ENCODE results near the gene NRP2. TPM values are rescaled to one million over a fixed set of nuclear protein-coding genes. Genes with fewer than 3 reads are reported as not detected.

The NRP2 gene
- total and polyA plus RNA-seq, 2 donors (not counting 1 experiment from before 2014, with no cell fraction given), result 1.8 to 6.8 TPM

DNA sequence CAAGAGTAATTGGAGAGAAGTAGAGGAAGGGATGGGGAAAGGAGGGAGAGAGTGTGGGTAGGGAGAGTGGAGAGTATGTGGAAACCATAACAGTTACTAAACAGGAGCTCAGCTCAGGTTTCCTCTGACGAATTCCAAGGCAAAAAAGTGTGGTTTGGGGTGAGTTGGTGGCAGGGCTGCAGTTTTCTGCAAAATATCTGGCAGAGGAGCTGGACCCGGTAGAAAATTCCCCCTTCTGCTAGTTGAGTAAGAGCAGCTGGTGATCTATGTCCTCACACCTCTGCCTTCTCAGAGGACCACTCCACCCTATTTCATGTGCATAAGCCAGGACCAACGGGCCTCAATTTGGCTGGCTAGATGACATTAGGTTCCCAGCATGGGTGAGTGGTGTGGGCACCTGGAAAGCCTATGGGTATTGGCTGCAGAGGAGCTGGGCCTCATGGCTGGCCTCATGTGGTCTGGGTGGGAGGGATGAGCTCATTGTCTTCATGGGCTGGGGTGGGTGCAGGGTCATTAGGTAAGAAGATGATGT lies 13.2 kb downstream of the NRP2 start:
- TF ChIP-seq EZH2 (IDR thresholded peaks at IDR 0.05; ENCODE audit: borderline replicate concordance, insufficient read depth, low read depth, low read length, poor library complexity, severe bottlenecking), result no peak
- TF ChIP-seq, protein P1, sequence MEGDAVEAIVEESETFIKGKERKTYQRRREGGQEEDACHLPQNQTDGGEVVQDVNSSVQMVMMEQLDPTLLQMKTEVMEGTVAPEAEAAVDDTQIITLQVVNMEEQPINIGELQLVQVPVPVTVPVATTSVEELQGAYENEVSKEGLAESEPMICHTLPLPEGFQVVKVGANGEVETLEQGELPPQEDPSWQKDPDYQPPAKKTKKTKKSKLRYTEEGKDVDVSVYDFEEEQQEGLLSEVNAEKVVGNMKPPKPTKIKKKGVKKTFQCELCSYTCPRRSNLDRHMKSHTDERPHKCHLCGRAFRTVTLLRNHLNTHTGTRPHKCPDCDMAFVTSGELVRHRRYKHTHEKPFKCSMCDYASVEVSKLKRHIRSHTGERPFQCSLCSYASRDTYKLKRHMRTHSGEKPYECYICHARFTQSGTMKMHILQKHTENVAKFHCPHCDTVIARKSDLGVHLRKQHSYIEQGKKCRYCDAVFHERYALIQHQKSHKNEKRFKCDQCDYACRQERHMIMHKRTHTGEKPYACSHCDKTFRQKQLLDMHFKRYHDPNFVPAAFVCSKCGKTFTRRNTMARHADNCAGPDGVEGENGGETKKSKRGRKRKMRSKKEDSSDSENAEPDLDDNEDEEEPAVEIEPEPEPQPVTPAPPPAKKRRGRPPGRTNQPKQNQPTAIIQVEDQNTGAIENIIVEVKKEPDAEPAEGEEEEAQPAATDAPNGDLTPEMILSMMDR (IDR thresholded peaks at IDR 0.05), result no peak
- H3K4me3 Mint-ChIP-seq, result no peak overlapping the region
- no peaks in the 10 kb centered on the region for H3K9me3 Mint-ChIP-seq (ENCODE audit: insufficient read depth)
- POLR2A ChIA-PET, result no interaction called here
- Histone ChIP-seq H3K4me3 (ENCODE audit: control extremely low read depth in 1 of 5, extremely low read depth in 1 of 5, insufficient read depth in 1 of 5, low read depth in 2 of 5, low read length in 4 of 5) (no peak overlapping the region), H3K36me3 (replicated peaks in 1 of 2; ENCODE audit: control extremely low read depth in 1 of 2, control insufficient read depth in 1 of 2, extremely low read depth in 1 of 2, insufficient read depth in 2 of 2, low read length in 1 of 2) (no peaks in the 10 kb centered on the region), H4K20me1 (ENCODE audit: control insufficient read depth, insufficient read depth, low read length, poor library complexity, severe bottlenecking) (no peaks in the 10 kb centered on the region), H3K79me2 (ENCODE audit: control insufficient read depth, insufficient read depth, low read length) (no peaks in the 10 kb centered on the region), H3K4me1 (ENCODE audit: control insufficient read depth in 2 of 2, insufficient read depth in 2 of 2, low read length in 2 of 2) (peaks cover 15% of the 10 kb centered on the region in 2 donors), H3K27ac (ENCODE audit: low read length in 2 of 2) (no peak overlapping the region), H3K27me3 (replicated peaks in 1 of 4; ENCODE audit: control extremely low read depth in 1 of 4, control insufficient read depth in 3 of 4, insufficient read depth in 4 of 4, low read length in 3 of 4) (no peaks in the 10 kb centered on the region), H3K4me2 (replicated peaks; ENCODE audit: low read depth, low read length, poor library complexity, severe bottlenecking) (no peak overlapping the region), H2AFZ (ENCODE audit: insufficient read depth, low read depth, low read length, poor library complexity, severe bottlenecking) (no peak overlapping the region), H3K9ac (ENCODE audit: low read length) (no peak overlapping the region), H3K9me3 (ENCODE audit: control extremely low read depth in 1 of 3, control insufficient read depth in 2 of 3, insufficient read depth in 1 of 3, low read length in 2 of 3) (no peaks in the 10 kb centered on the region)
- DNase-seq (no peak), ATAC-seq (ENCODE audit: low read depth) (no peak)
- peaks cover 16% of the 10 kb centered on the region for H3K4me1 Mint-ChIP-seq
- intact Hi-C loops (cut with micrococcal nuclease), result no loop called here
- CTCF ChIA-PET, result interaction anchor here (1.2 to 2.4 kb wide), 2 partner anchors 11 to 16 kb away, joined by 4 to 9 read pairs; no protein-coding TSS in a partner anchor
- H3K27ac Mint-ChIP-seq, result no peak overlapping the region
- no peaks in the 10 kb centered on the region for H3K27me3 Mint-ChIP-seq
- 100% methylated on average over 1 of the region's 3 CpGs for WGBS (ENCODE audit: insufficient coverage)

DNA sequence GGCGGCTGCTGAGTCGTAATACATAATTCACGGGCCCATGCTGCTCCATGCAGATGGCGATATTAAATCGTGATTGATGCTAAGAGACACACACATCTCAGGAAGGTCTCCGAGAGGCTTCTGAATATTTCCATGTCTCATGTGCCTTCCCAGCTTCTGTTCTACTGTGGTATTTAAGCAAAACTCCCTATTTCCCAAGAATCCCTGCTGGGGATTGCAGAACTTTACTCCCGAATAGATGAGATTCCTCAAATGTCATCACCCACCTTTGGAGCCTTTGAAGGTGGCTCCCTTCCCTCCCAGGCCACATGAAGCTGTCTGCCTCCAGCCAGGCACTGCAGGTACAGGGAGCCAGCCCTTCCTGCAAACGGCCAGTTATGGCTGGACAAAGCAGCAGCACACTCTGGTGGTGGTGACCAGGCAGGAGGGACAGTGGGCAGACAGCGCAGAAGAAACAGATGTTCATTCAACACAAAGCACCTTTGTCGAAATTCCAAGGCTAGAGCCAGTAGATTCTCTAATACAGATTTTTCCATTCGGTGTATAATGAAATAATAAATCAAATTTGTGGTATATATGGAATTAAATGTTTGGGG lies 14.1 kb downstream of the NRP2 start:
- no peaks in the 10 kb centered on the region for H3K36me3 ChIP-seq (replicated peaks in 1 of 2; ENCODE audit: control extremely low read depth in 1 of 2, control insufficient read depth in 1 of 2, extremely low read depth in 1 of 2, insufficient read depth in 2 of 2, low read length in 1 of 2)
- H3K79me2 ChIP-seq (ENCODE audit: control insufficient read depth, insufficient read depth, low read length), result no peaks in the 10 kb centered on the region
- H3K4me1 ChIP-seq (ENCODE audit: control insufficient read depth in 2 of 2, insufficient read depth in 2 of 2, low read length in 2 of 2), result peaks cover 19 to 22% of the 10 kb centered on the region in 2 donors
- no peaks in the 10 kb centered on the region for H3K9me3 ChIP-seq (ENCODE audit: control extremely low read depth in 1 of 3, control insufficient read depth in 2 of 3, insufficient read depth in 1 of 3, low read length in 2 of 3)
- ATAC-seq (ENCODE audit: low read depth) (no peak), DNase-seq (no peak)
- no peaks in the 10 kb centered on the region for H3K27me3 Mint-ChIP-seq
- no peaks in the 10 kb centered on the region for H3K9me3 Mint-ChIP-seq (ENCODE audit: insufficient read depth)
- intact Hi-C loops (cut with micrococcal nuclease), result no loop called here
- no peak overlapping the region for H3K4me3 Mint-ChIP-seq
- no peak overlapping the region for H3K4me2 ChIP-seq (replicated peaks; ENCODE audit: low read depth, low read length, poor library complexity, severe bottlenecking)
- no peak overlapping the region for H2AFZ ChIP-seq (ENCODE audit: insufficient read depth, low read depth, low read length, poor library complexity, severe bottlenecking)
- POLR2A ChIA-PET, result no interaction called here
- CTCF ChIA-PET, result interaction anchor here (1.2 to 2.4 kb wide), 2 partner anchors 10 to 17 kb away, joined by 4 to 9 read pairs; no protein-coding TSS in a partner anchor
- H3K4me3 ChIP-seq (ENCODE audit: control extremely low read depth in 1 of 5, extremely low read depth in 1 of 5, insufficient read depth in 1 of 5, low read depth in 2 of 5, low read length in 4 of 5), result no peak overlapping the region
- no peak overlapping the region for H3K27ac Mint-ChIP-seq
- TF ChIP-seq, protein P1 (IDR thresholded peaks at IDR 0.05), result no peak
- TF ChIP-seq EZH2 (IDR thresholded peaks at IDR 0.05; ENCODE audit: borderline replicate concordance, insufficient read depth, low read depth, low read length, poor library complexity, severe bottlenecking), result no peak
- WGBS (ENCODE audit: insufficient coverage), result 92% methylated on average over 9 of the region's 11 CpGs
- H3K27ac ChIP-seq (ENCODE audit: low read length in 2 of 2), result no peak overlapping the region
- no peaks in the 10 kb centered on the region for H3K27me3 ChIP-seq (replicated peaks in 1 of 4; ENCODE audit: control extremely low read depth in 1 of 4, control insufficient read depth in 3 of 4, insufficient read depth in 4 of 4, low read length in 3 of 4)
- peaks cover 22% of the 10 kb centered on the region for H3K4me1 Mint-ChIP-seq
- H3K9ac ChIP-seq (ENCODE audit: low read length), result no peak overlapping the region
- no peaks in the 10 kb centered on the region for H4K20me1 ChIP-seq (ENCODE audit: control insufficient read depth, insufficient read depth, low read length, poor library complexity, severe bottlenecking)

All from B cell (primary cell).